ENCODE data around the gene ODF2. TPM values are rescaled to one million over a fixed set of nuclear protein-coding genes. Genes with fewer than 3 reads are reported as not detected.
A peak's percentile ranks its signal among the peaks of the same experiment; 100 is the strongest.
"Not testable (repeated sequence)": the region's sequence is repeated elsewhere in the genome, so short reads cannot be mapped to it uniquely, and the experiment has no call there.

The ODF2 gene
- total RNA-seq, 1 donor from 2014 or later = 24.0 TPM

GRCh38 chr9:128424268-128424780 is 31.5 kb upstream of the ODF2 start:
- no peak for DNase-seq (ENCODE audit: low spot score)

GRCh38 chr9:128428644-128429512 is 26.9 kb upstream of the ODF2 start:
- no peak for DNase-seq (ENCODE audit: low spot score)

GRCh38 chr9:128429513-128430086 is 26.2 kb upstream of the ODF2 start:
- no peak for DNase-seq (ENCODE audit: low spot score)

GRCh38 chr9:128431207-128431606 is 24.6 kb upstream of the ODF2 start:
- no peak for DNase-seq (ENCODE audit: low spot score)

- DNase-seq (ENCODE audit: low spot score) = no peak
These were observed 21.5 kb upstream of the ODF2 start for GRCh38 chr9:128434340-128434739.

GRCh38 chr9:128435611-128436010 is 20.2 kb upstream of the ODF2 start:
- DNase-seq (ENCODE audit: low spot score) = no peak

GRCh38 chr9:128438343-128439109 is 17.3 kb upstream of the ODF2 start:
- DNase-seq (ENCODE audit: low spot score) = peak; percentile 83

GRCh38 chr9:128439273-128439672 is 16.5 kb upstream of the ODF2 start:
- no peak for DNase-seq (ENCODE audit: low spot score)

GRCh38 chr9:128442150-128442549 is 13.7 kb upstream of the ODF2 start:
- no peak for DNase-seq (ENCODE audit: low spot score)

- DNase-seq (ENCODE audit: low spot score) = not testable (repeated sequence)
These were observed 9.3 kb upstream of the ODF2 start for GRCh38 chr9:128446505-128446904.

- no peak for DNase-seq (ENCODE audit: low spot score)
These were observed 7.1 kb upstream of the ODF2 start for GRCh38 chr9:128448746-128449145.

GRCh38 chr9:128454991-128455390 is 815 bp upstream of the ODF2 start:
- no peak for DNase-seq (ENCODE audit: low spot score)

GRCh38 chr9:128456613-128457061 is 831 bp downstream of the ODF2 start:
- peak; percentile 69 for DNase-seq (ENCODE audit: low spot score)

- DNase-seq (ENCODE audit: low spot score) = no peak
These were observed 1.4 kb downstream of the ODF2 start for GRCh38 chr9:128457207-128457606.

- DNase-seq (ENCODE audit: low spot score) = no peak
These were observed 3.2 kb downstream of the ODF2 start for GRCh38 chr9:128459011-128459410.

GRCh38 chr9:128469070-128469469 is 13.3 kb downstream of the ODF2 start:
- no peak for DNase-seq (ENCODE audit: low spot score)

- no peak for DNase-seq (ENCODE audit: low spot score)
These were observed 14.8 kb downstream of the ODF2 start for GRCh38 chr9:128470560-128470959.

- no peak for DNase-seq (ENCODE audit: low spot score)
These were observed 17.3 kb downstream of the ODF2 start for GRCh38 chr9:128473104-128473503.

- DNase-seq (ENCODE audit: low spot score) = no peak
These were observed 20.1 kb downstream of the ODF2 start for GRCh38 chr9:128475867-128476266.

- no peak for DNase-seq (ENCODE audit: low spot score)
These were observed 23.5 kb downstream of the ODF2 start for GRCh38 chr9:128479262-128479661.

- no peak for DNase-seq (ENCODE audit: low spot score)
These were observed 25.8 kb downstream of the ODF2 start for GRCh38 chr9:128481561-128481960.

GRCh38 chr9:128482186-128482585 is 26.4 kb downstream of the ODF2 start:
- DNase-seq (ENCODE audit: low spot score) = no peak
